HG02970 (cell line): ENCODE measurements around the gene BCL6B.
"Not testable (repeated sequence)": the region's sequence is repeated elsewhere in the genome, so short reads cannot be mapped to it uniquely, and the experiment has no call there.

ENCODE experiments used
- ATAC-seq: cut with Tn5 transposase; IDR thresholded peaks from one replicate; pipeline ENCODE4 v1.9.1; 2021; ENCODE audit warnings: mild to moderate bottlenecking, moderate library complexity, moderate number of reproducible peaks; ENCODE audit not compliant: unreplicated experiment, low FRiP score

The BCL6B gene

GRCh38 chr17:7050583-7050982, 27.7 kb downstream of the BCL6B start:
- not testable (repeated sequence) for ATAC-seq

- no peak for ATAC-seq
These were observed 33.5 kb downstream of the BCL6B start for GRCh38 chr17:7056386-7056785.

- ATAC-seq: no peak
These were observed 36.1 kb downstream of the BCL6B start for GRCh38 chr17:7058831-7059447.

- ATAC-seq: no peak
These were observed 37.5 kb downstream of the BCL6B start for GRCh38 chr17:7060165-7060891.

- ATAC-seq: no peak
These were observed 40.8 kb downstream of the BCL6B start for GRCh38 chr17:7063518-7064094.

- ATAC-seq: no peak
These were observed 41.4 kb downstream of the BCL6B start for GRCh38 chr17:7064261-7064660.

GRCh38 chr17:7067198-7067597, 44.3 kb downstream of the BCL6B start:
- ATAC-seq: no peak

GRCh38 chr17:7068268-7068667, 45.4 kb downstream of the BCL6B start:
- no peak for ATAC-seq

GRCh38 chr17:7070712-7071111, 47.9 kb downstream of the BCL6B start:
- no peak for ATAC-seq

GRCh38 chr17:7072406-7072805, 49.6 kb downstream of the BCL6B start:
- ATAC-seq: no peak

- ATAC-seq: no peak
These were observed 52.1 kb downstream of the BCL6B start for GRCh38 chr17:7074931-7075330.

GRCh38 chr17:7077911-7078546, 55.2 kb downstream of the BCL6B start:
- no peak for ATAC-seq

- ATAC-seq: no peak
These were observed 55.9 kb downstream of the BCL6B start for GRCh38 chr17:7078711-7079110.
